Measurements from ENCODE around the gene BSCL2. TPM values are rescaled to one million over a fixed set of nuclear protein-coding genes. Genes with fewer than 3 reads are reported as not detected.

BSCL2 gene
- total and polyA plus RNA-seq, 2 of the 13 experiments (the other 11 are each of a cell fraction or from before 2014, with no cell fraction given) = 19.5 to 21.1 TPM

GRCh38 chr11:62645946-62646824 is 61.0 kb downstream of the BSCL2 start, which contains the start of gene GANAB (continued):
- TF ChIP-seq SSRP1 (CRISPR knock-in tag; IDR thresholded peaks at IDR 0.05) = peak; percentile 22; the same call in 1 of the 2 replicates
- TF ChIP-seq NFRKB (IDR thresholded peaks at IDR 0.05) = peak; percentile 26; the same call in 1 of the 2 replicates
- TF ChIP-seq PHF8 (CRISPR knock-in tag; IDR thresholded peaks at IDR 0.05) = peak; percentile 79
- TF ChIP-seq ZNF883 (CRISPR knock-in tag; IDR thresholded peaks at IDR 0.05; ENCODE audit: not compliant biosample characterization) = peak; percentile 5
- TF ChIP-seq ZNF816 (CRISPR knock-in tag; IDR thresholded peaks at IDR 0.05; ENCODE audit: borderline replicate concordance) = 0 out of 2 replicates have a peak, but pooled peaks have one; percentile 72
- no peak for TF ChIP-seq GATAD2A (CRISPR knock-in tag; IDR thresholded peaks at IDR 0.05)
- no peak for TF ChIP-seq ZC3H4 (CRISPR knock-in tag; IDR thresholded peaks at IDR 0.05; ENCODE audit: borderline replicate concordance)
- peak; percentile 91 for TF ChIP-seq SP5 (CRISPR knock-in tag; IDR thresholded peaks at IDR 0.05; ENCODE audit: borderline replicate concordance, low read depth)
- peak; percentile 89 for TF ChIP-seq SP2 (CRISPR knock-in tag; IDR thresholded peaks at IDR 0.05)
- peak; percentile 42 for TF ChIP-seq MAX (IDR thresholded peaks at IDR 0.05)
- peak; percentile 75; the same call in 1 of the 2 replicates for TF ChIP-seq KAT7 (CRISPR knock-in tag; IDR thresholded peaks at IDR 0.05; ENCODE audit: borderline replicate concordance)
- peak; percentile 96 for TF ChIP-seq TAF15 (IDR thresholded peaks at IDR 0.05; ENCODE audit: low read depth, low read length, poor library complexity, severe bottlenecking)
- peak; percentile 59; the same call in 1 of the 2 replicates for TF ChIP-seq TFAP4 (IDR thresholded peaks at IDR 0.05; ENCODE audit: borderline replicate concordance, low read depth)
- peak; percentile 85 for TF ChIP-seq ZFP82 (CRISPR knock-in tag; IDR thresholded peaks at IDR 0.05; ENCODE audit: borderline replicate concordance)
- TF ChIP-seq ZNF446 (CRISPR knock-in tag; IDR thresholded peaks at IDR 0.05) = no peak
- TF ChIP-seq MXI1 (IDR thresholded peaks at IDR 0.05; ENCODE audit: borderline replicate concordance, low read depth, low read length) = peak; percentile 95; the same call in 2 of the 3 replicates
- TF ChIP-seq ZSCAN20 (CRISPR knock-in tag; IDR thresholded peaks at IDR 0.05; ENCODE audit: borderline replicate concordance) = no peak
- TF ChIP-seq XBP1 (CRISPR knock-in tag; IDR thresholded peaks at IDR 0.05) = peak; percentile 87; the same call in 1 of the 2 replicates
- TF ChIP-seq CREM (IDR thresholded peaks at IDR 0.05) = peak; percentile 74
- no peak for TF ChIP-seq CREM (CRISPR knock-in tag; IDR thresholded peaks at IDR 0.05)
- 0 out of 2 replicates have a peak, but pooled peaks have one; percentile 13 for TF ChIP-seq ISL2 (CRISPR knock-in tag; IDR thresholded peaks at IDR 0.05)
- peak; percentile 87 for TF ChIP-seq SAP130 (CRISPR knock-in tag; IDR thresholded peaks at IDR 0.05; ENCODE audit: low read depth)
- 0 out of 2 replicates have a peak, but pooled peaks have one; percentile 30 for TF ChIP-seq POGZ (CRISPR knock-in tag; IDR thresholded peaks at IDR 0.05)
- TF ChIP-seq SNRNP70 (IDR thresholded peaks at IDR 0.05; ENCODE audit: low read depth, low read length) = no peak
- TF ChIP-seq KDM5A (IDR thresholded peaks at IDR 0.05; ENCODE audit: borderline replicate concordance, low read length) = peak; percentile 71; the same call in 1 of the 2 replicates
- TF ChIP-seq IKZF1 (IDR thresholded peaks at IDR 0.05) = no peak
- peak; percentile 16; the same call in 1 of the 2 replicates for TF ChIP-seq ZNF691 (CRISPR knock-in tag; IDR thresholded peaks at IDR 0.05; ENCODE audit: borderline replicate concordance, low read depth)
- peak; percentile 43; the same call in 1 of the 2 replicates for TF ChIP-seq YEATS4 (CRISPR knock-in tag; IDR thresholded peaks at IDR 0.05; ENCODE audit: borderline replicate concordance)
- peak; percentile 91 for TF ChIP-seq SRSF1 (optimal IDR thresholded peaks at IDR 0.05; ENCODE audit: low read depth, low read length)

Measured in HepG2 (cell line).